Measurements from ENCODE around the gene KCNE1.
"Not testable (repeated sequence)": the region's sequence is repeated elsewhere in the genome, so short reads cannot be mapped to it uniquely, and the experiment has no call there.

- not testable (repeated sequence) for TF ChIP-seq EZH2 (IDR thresholded peaks at IDR 0.05; ENCODE audit: borderline replicate concordance); CTCF (IDR thresholded peaks at IDR 0.05; ENCODE audit: poor library complexity)
Measured at GRCh38 chr21:34443486-34443885, 68.5 kb downstream of the KCNE1 start.

All from hepatocyte (in vitro differentiated cells).